H9 (cell line): Measurements from ENCODE around the gene SPTSSA. TPM values are rescaled to one million over a fixed set of nuclear protein-coding genes. Genes with fewer than 3 reads are reported as not detected.
A peak's percentile ranks its signal among the peaks of the same experiment; 100 is the strongest.

ENCODE experiments used
- DNase-seq: peaks from one replicate; pipeline ENCODE4 v3.0.0-alpha.2; 2017
- H2AFZ ChIP-seq: one replicate; pipeline ENCODE4 v1.6.1; 2013; ENCODE audit warnings: mild to moderate bottlenecking, low read length, control low read depth, moderate library complexity
- H2AK5ac ChIP-seq: 2 replicates; pipeline ENCODE4 v1.6.1; 2013; ENCODE audit warnings: low read length, control low read depth, mixed read lengths; ENCODE audit not compliant: insufficient read length
- H2BK120ac ChIP-seq: one replicate; pipeline ENCODE4 v1.6.1; 2013; ENCODE audit warnings: low read depth, mild to moderate bottlenecking, low read length, control low read depth, inconsistent platforms; ENCODE audit not compliant: poor library complexity, severe bottlenecking
- H2BK12ac ChIP-seq: 2 replicates; pipeline ENCODE4 v1.6.1; 2013; ENCODE audit warnings: low read length, control low read depth, mixed read lengths, low read depth; ENCODE audit not compliant: insufficient read length
- H2BK15ac ChIP-seq: 2 replicates; pipeline ENCODE4 v1.6.1; 2013; ENCODE audit warnings: low read depth, low read length, control low read depth
- H2BK20ac ChIP-seq: one replicate; pipeline ENCODE4 v1.6.1; 2013; ENCODE audit warnings: low read depth, mild to moderate bottlenecking, low read length, control low read depth, inconsistent platforms; ENCODE audit not compliant: poor library complexity, severe bottlenecking
- H2BK5ac ChIP-seq: 2 replicates; pipeline ENCODE4 v1.6.1; 2013; ENCODE audit warnings: low read length, control low read depth, mixed read lengths; ENCODE audit not compliant: insufficient read length
- H3K14ac ChIP-seq: 2 replicates; pipeline ENCODE4 v1.6.1; 2013; ENCODE audit warnings: low read length, control low read depth; ENCODE audit not compliant: insufficient read depth
- H3K18ac ChIP-seq: 2 replicates; pipeline ENCODE4 v1.6.1; 2013; ENCODE audit warnings: low read depth, mild to moderate bottlenecking, mixed read lengths, low read length, control low read depth; ENCODE audit not compliant: insufficient read length
- H3K23ac ChIP-seq: 2 replicates; pipeline ENCODE4 v1.6.1; 2013; ENCODE audit warnings: low read length, control low read depth, mixed read lengths, low read depth; ENCODE audit not compliant: insufficient read length
- H3K23me2 ChIP-seq: 2 replicates; pipeline ENCODE4 v1.6.1; 2013; ENCODE audit warnings: low read depth, mild to moderate bottlenecking, mixed read lengths, low read length, control low read depth; ENCODE audit not compliant: insufficient read length, poor library complexity, severe bottlenecking
- H3K27ac ChIP-seq: 2 replicates; pipeline ENCODE4 v1.5.1; 2013; ENCODE audit warnings: low read length, control low read depth, mixed read lengths, low read depth; ENCODE audit not compliant: insufficient read length
- H3K27me3 ChIP-seq: 2 replicates; pipeline ENCODE4 v1.6.1; 2013; ENCODE audit warnings: low read length, control low read depth, inconsistent platforms; ENCODE audit not compliant: insufficient read depth
- H3K4ac ChIP-seq: 2 replicates; pipeline ENCODE4 v1.6.1; 2013; ENCODE audit warnings: low read depth, mild to moderate bottlenecking, control low read depth, inconsistent platforms, low read length, moderate library complexity
- H3K4me1 ChIP-seq: 2 replicates; pipeline ENCODE4 v1.6.1; 2013; ENCODE audit warnings: low read length, control low read depth, inconsistent platforms; ENCODE audit not compliant: insufficient read depth
- H3K4me2 ChIP-seq: 2 replicates; pipeline ENCODE4 v1.6.1; 2013; ENCODE audit warnings: low read length, control low read depth, mixed read lengths; ENCODE audit not compliant: insufficient read length, insufficient read depth
- H3K56ac ChIP-seq: 2 replicates; pipeline ENCODE4 v1.6.1; 2013; ENCODE audit warnings: low read depth, mild to moderate bottlenecking, mixed read lengths, low read length, control low read depth; ENCODE audit not compliant: insufficient read length
- H3K79me1 ChIP-seq: 2 replicates; pipeline ENCODE4 v1.6.1; 2013; ENCODE audit warnings: low read depth, mild to moderate bottlenecking, moderate library complexity, low read length, control low read depth, inconsistent platforms; ENCODE audit not compliant: insufficient read depth, poor library complexity, severe bottlenecking
- H3K79me2 ChIP-seq: 2 replicates; pipeline ENCODE4 v1.6.1; 2013; ENCODE audit warnings: low read length, control low read depth, inconsistent platforms; ENCODE audit not compliant: insufficient read depth
- H3K9ac ChIP-seq: 2 replicates; pipeline ENCODE4 v1.6.1; 2013; ENCODE audit warnings: low read length, control low read depth, mixed read lengths; ENCODE audit not compliant: insufficient read length; ENCODE audit errors: extremely low read depth
- H3K9me3 ChIP-seq: one replicate; pipeline ENCODE4 v1.6.1; 2013; ENCODE audit warnings: low read depth, low read length, inconsistent platforms; ENCODE audit not compliant: control insufficient read depth
- H3T11ph ChIP-seq: one replicate; pipeline ENCODE4 v1.6.1; 2013; ENCODE audit warnings: mild to moderate bottlenecking, low read length, control low read depth, inconsistent platforms
- H4K20me1 ChIP-seq: one replicate; pipeline ENCODE4 v1.6.1; 2013; ENCODE audit not compliant: control insufficient read depth, insufficient read length, insufficient read depth
- H4K5ac ChIP-seq: 2 replicates; pipeline ENCODE4 v1.6.1; 2013; ENCODE audit warnings: low read depth, mild to moderate bottlenecking, mixed read lengths, low read length, control low read depth; ENCODE audit not compliant: insufficient read length
- H4K8ac ChIP-seq: replicated peaks from 2 replicates; pipeline ENCODE4 v1.6.1; 2013; ENCODE audit warnings: low read length, control low read depth, mixed read lengths, low read depth; ENCODE audit not compliant: insufficient read length
- H4K91ac ChIP-seq: 2 replicates; pipeline ENCODE4 v1.6.1; 2013; ENCODE audit warnings: low read depth, mild to moderate bottlenecking, moderate library complexity, mixed read lengths, low read length, control low read depth; ENCODE audit not compliant: insufficient read length
- H3K27ac Mint-ChIP-seq, 3 experiments: 2 replicates in 2 of 3; 3 replicates in 1 of 3; pipeline ENCODE4 v1.8.0; 2020 to 2021; ENCODE audit warnings: mixed read lengths in 3 of 3, mild to moderate bottlenecking in 1 of 3, moderate library complexity in 1 of 3
- H3K27me3 Mint-ChIP-seq: 2 replicates; pipeline ENCODE4 v1.8.0; 2021; ENCODE audit warnings: low read depth, mild to moderate bottlenecking, moderate library complexity, mixed read lengths
- H3K36me3 Mint-ChIP-seq, 3 experiments: 2 replicates in 2 of 3; 3 replicates in 1 of 3; pipeline ENCODE4 v1.8.0; 2020 to 2021; ENCODE audit warnings: low read depth in 3 of 3, mixed read lengths in 3 of 3; ENCODE audit not compliant: insufficient read depth in 1 of 3
- H3K4me1 Mint-ChIP-seq, 2 experiments: 2 replicates each; pipeline ENCODE4 v1.8.0; 2020; ENCODE audit warnings: mixed read lengths in 2 of 2
- H3K4me3 Mint-ChIP-seq, 2 experiments: 2 replicates in 1 of 2; 3 replicates in 1 of 2; pipeline ENCODE4 v1.8.0; 2020 to 2021; ENCODE audit warnings: mild to moderate bottlenecking in 2 of 2, mixed read lengths in 2 of 2, moderate library complexity in 1 of 2
- H3K9me3 Mint-ChIP-seq, 2 experiments: 2 replicates in 1 of 2; 3 replicates in 1 of 2; pipeline ENCODE4 v1.8.0; 2020; ENCODE audit warnings: mild to moderate bottlenecking in 2 of 2, mixed read lengths in 2 of 2, moderate library complexity in 1 of 2
- WGBS: extraction: QIAGEN DNeasy Blood & Tissue Kit; methylation state at CpG from one replicate; pipeline ENCODE4 v1.1.7; 2013; ENCODE audit warnings: missing lambda C conversion rate, low lambda C conversion rate, mixed read lengths; ENCODE audit not compliant: insufficient read length; ENCODE audit errors: extremely low coverage; 5-methylcytosine and 5-hydroxymethylcytosine counted together
- total RNA-seq: library from RNA; stranded (reverse); gene quantifications from 2 replicates; pipeline ENCODE4 v1.2.1, GENCODE V29; 2021
- TF ChIP-seq, protein P1 (sequence below): fragments of 200-600 bp; sonication (generic); conservative IDR thresholded peaks from 3 replicates; pipeline ENCODE4 v1.8.0; 2021; ENCODE audit warnings: antibody characterized with exemption, mild to moderate bottlenecking

The SPTSSA gene
- total RNA-seq, 1 experiment from 2014 or later: 23.3 TPM

DNA sequence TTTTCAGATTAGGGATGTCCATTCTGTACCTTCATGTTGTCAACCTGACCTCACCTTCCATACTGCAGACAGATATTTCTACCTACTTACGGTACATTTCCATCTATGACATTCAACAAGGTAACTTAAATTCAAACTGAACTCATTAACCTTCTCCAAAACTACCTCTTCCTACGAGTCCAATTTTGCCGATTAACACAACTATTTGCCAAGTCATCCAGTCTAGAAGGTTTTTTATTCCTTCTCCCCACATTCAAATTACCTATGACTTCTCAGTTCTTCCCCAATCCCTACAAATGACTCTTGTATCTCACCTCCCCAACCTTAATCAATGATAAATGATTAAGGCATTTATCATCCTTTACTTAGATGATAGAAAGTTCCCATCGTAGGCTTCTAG is 23.6 kb downstream of the SPTSSA start:
- Histone ChIP-seq H3K9me3 (no peaks in the 10 kb centered on the region), H3K79me1 (peaks cover 4% of the 10 kb centered on the region), H3K56ac (no peak overlapping the region), H3K9ac (no peak overlapping the region), H4K91ac (no peak overlapping the region), H3K14ac (no peak overlapping the region), H3K27me3 (no peaks in the 10 kb centered on the region), H4K20me1 (no peaks in the 10 kb centered on the region), H2BK15ac (no peak overlapping the region), H3K23me2 (no peaks in the 10 kb centered on the region), H2BK120ac (no peak overlapping the region), H3T11ph (no peak overlapping the region), H2BK12ac (no peak overlapping the region), H3K27ac (no peak overlapping the region), H2AK5ac (no peak overlapping the region), H3K79me2 (peaks cover 8% of the 10 kb centered on the region; the same call in 1 of the 2 replicates), H2BK20ac (no peak overlapping the region), H4K8ac (no peak overlapping the region), H3K23ac (no peak overlapping the region), H3K4me1 (no peaks in the 10 kb centered on the region; the same call in 1 of the 2 replicates), H2BK5ac (no peak overlapping the region), H3K4ac (no peak overlapping the region), H3K4me2 (no peak overlapping the region), H4K5ac (no peak overlapping the region), H2AFZ (no peak overlapping the region), H3K18ac (no peak overlapping the region)
- Mint-ChIP-seq H3K4me1 (peaks cover 4 to 5% of the 10 kb centered on the region in 2 experiments; a peak in 3 of 4 replicates), H3K36me3 (peaks cover 3 to 6% (median 6%) of the 10 kb centered on the region in 3 experiments; a peak in 4 of 7 replicates), H3K27ac (peak overlapping the region in 1 of 3 experiments; percentile 6; a peak in 1 of 7 replicates), H3K4me3 (no peak overlapping the region), H3K9me3 (no peaks in the 10 kb centered on the region), H3K27me3 (no peaks in the 10 kb centered on the region)
- WGBS: 100% methylated on average over 2 of the region's 4 CpGs
- TF ChIP-seq, protein P1, sequence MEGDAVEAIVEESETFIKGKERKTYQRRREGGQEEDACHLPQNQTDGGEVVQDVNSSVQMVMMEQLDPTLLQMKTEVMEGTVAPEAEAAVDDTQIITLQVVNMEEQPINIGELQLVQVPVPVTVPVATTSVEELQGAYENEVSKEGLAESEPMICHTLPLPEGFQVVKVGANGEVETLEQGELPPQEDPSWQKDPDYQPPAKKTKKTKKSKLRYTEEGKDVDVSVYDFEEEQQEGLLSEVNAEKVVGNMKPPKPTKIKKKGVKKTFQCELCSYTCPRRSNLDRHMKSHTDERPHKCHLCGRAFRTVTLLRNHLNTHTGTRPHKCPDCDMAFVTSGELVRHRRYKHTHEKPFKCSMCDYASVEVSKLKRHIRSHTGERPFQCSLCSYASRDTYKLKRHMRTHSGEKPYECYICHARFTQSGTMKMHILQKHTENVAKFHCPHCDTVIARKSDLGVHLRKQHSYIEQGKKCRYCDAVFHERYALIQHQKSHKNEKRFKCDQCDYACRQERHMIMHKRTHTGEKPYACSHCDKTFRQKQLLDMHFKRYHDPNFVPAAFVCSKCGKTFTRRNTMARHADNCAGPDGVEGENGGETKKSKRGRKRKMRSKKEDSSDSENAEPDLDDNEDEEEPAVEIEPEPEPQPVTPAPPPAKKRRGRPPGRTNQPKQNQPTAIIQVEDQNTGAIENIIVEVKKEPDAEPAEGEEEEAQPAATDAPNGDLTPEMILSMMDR: no peak
- no peak for DNase-seq
